GM08714 (cell line): Measurements from ENCODE around the gene RGN.

Experiments used
- H3K4me3 ChIP-seq: fragments of 200-500 bp; sonication (Bioruptor generic); 2 replicates; pipeline ENCODE4 v1.5.1; 2014; ENCODE audit warnings: mild to moderate bottlenecking, low read length, inconsistent platforms
- ZNF274 ChIP-seq: IDR thresholded peaks from 2 replicates; pipeline ENCODE4 v1.6.1; 2012; ENCODE audit warnings: mild to moderate bottlenecking, low read depth, low read length

The RGN gene

GRCh38 chrX:47078129-47079043 is at the start of gene RGN:
Gene RGN, plus strand, starts transcription at chrX:47078443. Its CDS starts 2,702 bp downstream, at chrX:47081145.
- no peak within 1 kb of the TSS for H3K4me3 ChIP-seq
- TF ChIP-seq ZNF274: no peak

GRCh38 chrX:47030339-47030738 is 47.9 kb upstream of the RGN start:
- no peak overlapping the region for H3K4me3 ChIP-seq
- TF ChIP-seq ZNF274: no peak

GRCh38 chrX:47047989-47048388 is 30.3 kb upstream of the RGN start:
- no peak for TF ChIP-seq ZNF274
- no peak overlapping the region for H3K4me3 ChIP-seq

GRCh38 chrX:47059142-47059874 is 18.9 kb upstream of the RGN start:
- no peak overlapping the region for H3K4me3 ChIP-seq
- no peak for TF ChIP-seq ZNF274

- no peak for TF ChIP-seq ZNF274
- no peak overlapping the region for H3K4me3 ChIP-seq
Measured at GRCh38 chrX:47060708-47061107, 17.5 kb upstream of the RGN start.

- no peak overlapping the region for H3K4me3 ChIP-seq
- no peak for TF ChIP-seq ZNF274
Measured at GRCh38 chrX:47061238-47061919, 16.9 kb upstream of the RGN start.

GRCh38 chrX:47063179-47063578 is 15.1 kb upstream of the RGN start:
- TF ChIP-seq ZNF274: no peak

GRCh38 chrX:47068214-47068613 is 10.0 kb upstream of the RGN start:
- no peak overlapping the region for H3K4me3 ChIP-seq
- TF ChIP-seq ZNF274: no peak

More at GRCh38 chrX:47063179-47063578, 15.1 kb upstream of the RGN start:
- H3K4me3 ChIP-seq: no peak overlapping the region

GRCh38 chrX:47068720-47069119 is 9.5 kb upstream of the RGN start:
- no peak overlapping the region for H3K4me3 ChIP-seq
- TF ChIP-seq ZNF274: no peak

GRCh38 chrX:47080215-47080914 is 2.1 kb downstream of the RGN start:
- no peak overlapping the region for H3K4me3 ChIP-seq
- TF ChIP-seq ZNF274: no peak

GRCh38 chrX:47080915-47081236 is 2.6 kb downstream of the RGN start:
- H3K4me3 ChIP-seq: no peak overlapping the region
- TF ChIP-seq ZNF274: no peak

- no peak overlapping the region for H3K4me3 ChIP-seq
- no peak for TF ChIP-seq ZNF274
Measured at GRCh38 chrX:47091149-47091775, 13.0 kb downstream of the RGN start.

GRCh38 chrX:47093248-47093647 is 15.0 kb downstream of the RGN start:
- no peak for TF ChIP-seq ZNF274
- H3K4me3 ChIP-seq: no peak overlapping the region
